ENCODE data around the gene SRPK2.
"Not testable (repeated sequence)": the region's sequence is repeated elsewhere in the genome, so short reads cannot be mapped to it uniquely, and the experiment has no call there.

The SRPK2 gene

DNA sequence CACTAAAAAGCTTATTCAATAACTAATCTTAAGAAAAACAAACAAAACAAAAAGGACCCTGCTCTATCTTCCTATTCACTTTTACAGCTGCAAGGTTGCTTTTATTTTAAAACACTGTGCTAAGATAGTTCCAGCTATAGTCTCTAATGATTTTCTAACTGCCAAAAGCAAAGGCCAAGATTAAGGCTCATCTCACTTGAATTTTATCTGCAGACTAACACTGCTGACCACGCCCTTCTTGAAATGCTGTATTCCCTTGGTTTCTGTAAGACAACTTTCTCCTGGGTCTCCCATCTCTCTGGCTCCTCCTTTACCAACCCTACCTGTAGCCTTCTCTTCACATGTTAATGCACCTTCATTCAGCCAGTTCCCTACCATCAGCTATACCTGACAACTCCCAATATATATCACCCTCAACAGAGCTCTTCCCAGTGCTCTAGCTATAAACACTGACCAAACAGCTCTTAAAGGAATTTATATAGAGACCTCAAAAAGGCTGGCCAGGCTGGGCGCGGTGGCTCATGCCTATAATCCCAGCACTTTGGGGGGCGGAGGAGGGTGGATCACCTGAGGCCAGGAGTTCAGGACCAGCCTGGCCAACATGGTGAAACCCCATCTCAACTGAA, 11.7 kb downstream of the SRPK2 start:
- no peak for DNase-seq

DNA sequence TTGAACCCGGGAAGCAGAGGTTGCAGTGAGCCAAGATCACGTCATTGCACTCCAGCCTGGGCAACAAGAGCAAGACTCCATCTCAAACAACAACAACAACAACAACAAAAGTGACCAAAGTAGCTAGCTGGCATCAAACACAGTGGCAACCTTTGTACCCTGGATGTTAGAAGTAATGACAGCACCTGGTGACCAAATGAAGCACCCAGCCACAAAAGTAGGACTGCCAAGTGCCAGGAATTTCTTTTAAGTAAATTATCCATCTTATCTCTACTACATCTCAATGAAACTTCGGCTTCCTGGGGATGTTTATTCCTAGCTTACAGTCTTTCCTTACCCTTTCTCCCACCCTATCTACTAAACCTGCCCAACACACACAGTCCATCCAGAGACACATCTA, 18.8 kb downstream of the SRPK2 start:
- no peak for DNase-seq

DNA sequence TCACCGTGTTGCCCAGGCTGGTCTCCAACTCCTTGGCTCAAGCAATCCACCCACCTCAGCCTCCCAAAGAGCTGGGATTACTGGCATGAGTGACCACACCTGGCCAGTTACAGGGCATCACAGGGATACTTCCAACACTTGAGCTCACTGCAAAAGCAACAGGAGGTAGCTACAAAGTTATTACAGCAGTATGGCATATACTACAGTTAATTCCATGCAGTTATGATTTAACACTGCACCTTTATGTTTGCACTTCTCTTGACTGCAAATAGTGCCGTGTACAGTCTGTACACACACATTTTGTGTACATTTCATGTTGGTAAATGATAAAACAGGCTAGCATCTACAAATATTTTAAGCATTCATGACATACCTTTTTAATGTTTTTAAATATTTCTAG, 21.3 kb downstream of the SRPK2 start:
- DNase-seq: no peak

DNA sequence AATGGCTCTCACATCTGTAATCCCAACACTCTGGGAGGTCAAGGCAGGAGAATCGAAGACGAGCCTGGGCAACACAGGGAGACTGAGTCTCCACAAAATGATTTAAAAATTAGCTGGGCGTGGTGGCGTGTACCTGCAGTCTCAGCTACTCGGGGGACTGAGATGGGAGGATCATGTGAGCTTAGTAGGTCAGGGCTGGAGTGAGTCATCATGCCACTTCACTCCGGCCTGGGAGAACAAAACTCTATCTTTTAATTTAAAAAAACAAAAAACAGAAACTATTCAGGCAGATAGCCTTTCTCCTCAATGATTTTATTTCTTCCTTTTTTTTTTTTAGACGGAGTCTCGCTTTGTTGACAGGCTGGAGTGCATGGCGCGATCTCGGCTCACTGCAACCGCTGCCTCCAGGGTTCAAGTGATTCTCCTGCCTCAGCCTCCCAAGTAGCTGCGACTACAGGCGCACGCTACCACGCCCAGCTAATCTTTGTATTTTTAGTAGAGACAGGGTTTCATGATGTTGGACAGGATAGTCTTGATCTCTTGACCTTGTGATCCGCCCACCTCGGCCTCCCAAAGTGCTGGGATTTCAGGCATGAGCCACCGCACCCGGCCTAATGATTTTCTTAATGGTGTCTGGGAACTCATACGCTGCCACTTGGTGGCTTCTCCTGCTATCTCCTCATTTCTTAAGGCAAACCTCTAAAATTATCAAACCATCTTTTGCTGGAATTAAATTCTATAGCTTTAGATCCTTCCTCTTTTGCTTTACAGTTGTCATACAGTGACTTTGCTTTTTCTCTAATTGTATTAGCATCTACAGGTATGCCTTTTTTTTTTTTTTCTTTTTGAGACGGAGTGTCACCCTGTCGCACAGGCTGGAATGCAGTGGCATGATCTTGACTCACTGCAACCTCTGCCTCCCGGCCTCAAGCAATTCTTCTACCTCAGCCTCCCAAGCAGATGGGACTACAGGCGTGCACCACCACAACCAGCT, 22.9 kb downstream of the SRPK2 start:
- no peak for DNase-seq

DNA sequence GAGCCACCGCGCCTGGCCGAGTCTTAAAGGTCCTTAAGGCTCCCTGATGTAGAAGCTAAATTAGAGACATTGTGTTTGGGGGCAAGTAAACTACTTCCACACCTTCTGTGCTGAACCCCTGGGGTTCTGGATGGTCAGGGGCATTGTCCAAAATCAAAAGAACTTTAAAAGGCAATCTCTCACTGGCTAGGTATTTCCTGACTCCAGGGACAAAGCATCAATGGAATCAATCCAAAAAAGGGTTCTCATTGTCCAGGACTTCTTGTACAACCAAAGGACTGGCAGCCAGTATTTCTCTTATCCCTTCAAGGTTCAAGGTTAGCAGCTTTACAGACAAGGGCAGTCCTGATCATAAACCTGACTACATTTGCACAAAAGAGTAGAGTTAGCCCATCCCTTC, 24.0 kb downstream of the SRPK2 start:
- no peak for DNase-seq

DNA sequence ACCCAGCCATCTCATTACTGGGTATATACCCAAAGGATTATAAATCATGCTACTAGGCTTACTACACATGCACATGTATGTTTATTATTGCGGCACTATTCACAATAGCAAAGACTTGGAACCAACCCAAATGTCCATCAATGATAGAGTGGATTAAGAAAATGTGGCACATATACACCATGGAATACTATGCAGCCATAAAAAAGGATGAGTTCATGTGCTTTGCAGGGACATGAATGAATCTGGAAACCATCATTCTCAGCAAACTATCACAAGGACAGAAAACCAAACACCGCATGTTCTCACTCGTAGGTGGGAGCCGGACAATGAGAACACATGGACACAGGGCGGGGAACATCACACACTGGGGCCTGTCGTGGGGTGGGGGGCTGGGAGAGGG, 25.1 kb downstream of the SRPK2 start:
- DNase-seq: not testable (repeated sequence)

DNA sequence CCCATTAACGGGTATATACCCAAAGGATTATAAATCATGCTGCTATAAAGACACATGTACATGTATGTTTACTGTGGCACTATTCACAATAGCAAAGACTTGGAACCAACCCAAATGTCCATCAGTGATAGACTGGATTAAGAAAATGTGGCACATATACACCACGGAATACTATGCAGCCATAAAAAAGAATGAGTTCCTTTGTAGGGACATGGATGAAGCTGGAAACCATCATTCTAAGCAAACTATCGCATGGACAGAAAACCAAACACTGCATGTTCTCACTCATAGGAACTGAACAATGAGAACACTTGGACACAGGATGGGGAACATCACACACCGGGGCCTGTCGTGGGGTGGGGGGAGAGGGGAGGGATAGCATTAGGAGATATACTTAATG, 26.0 kb downstream of the SRPK2 start:
- not testable (repeated sequence) for DNase-seq

DNA sequence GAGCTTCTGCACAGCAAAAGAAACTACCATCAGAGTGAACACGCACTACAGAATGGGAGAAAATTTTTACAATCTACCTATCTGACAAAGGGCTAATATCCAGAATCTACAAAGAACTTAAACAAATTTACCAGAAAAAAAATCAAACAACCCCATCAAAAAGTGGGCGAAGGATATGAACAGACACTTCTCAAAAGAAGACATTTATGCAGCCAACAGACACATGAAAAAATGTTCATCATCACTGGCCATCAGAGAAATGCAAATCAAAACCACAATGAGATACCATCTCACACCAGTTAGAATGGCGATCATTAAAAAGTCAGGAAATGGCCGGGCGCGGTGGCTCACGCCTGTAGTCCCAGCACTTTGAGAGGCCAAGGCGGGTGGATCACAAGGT, 26.7 kb downstream of the SRPK2 start:
- not testable (repeated sequence) for DNase-seq

DNA sequence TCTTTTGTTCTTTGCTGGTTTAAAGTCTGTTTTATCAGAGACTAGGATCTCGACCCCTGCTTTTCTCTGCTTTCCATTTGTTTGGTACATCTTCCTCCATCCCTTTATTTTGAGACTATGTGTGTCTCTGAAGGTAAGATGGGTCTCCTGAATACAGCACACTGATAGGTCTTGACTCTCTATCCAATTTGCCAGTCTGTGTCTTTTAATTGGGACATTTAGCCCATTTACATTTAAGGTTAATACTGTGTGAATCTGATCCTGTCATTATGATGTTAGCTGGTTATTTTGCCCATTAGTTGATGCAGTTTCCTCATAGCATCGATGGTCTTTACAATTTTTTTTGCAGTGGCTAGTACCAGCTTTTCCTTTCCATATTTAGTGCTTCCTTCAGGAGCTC, 28.6 kb downstream of the SRPK2 start:
- DNase-seq: not testable (repeated sequence)

DNA sequence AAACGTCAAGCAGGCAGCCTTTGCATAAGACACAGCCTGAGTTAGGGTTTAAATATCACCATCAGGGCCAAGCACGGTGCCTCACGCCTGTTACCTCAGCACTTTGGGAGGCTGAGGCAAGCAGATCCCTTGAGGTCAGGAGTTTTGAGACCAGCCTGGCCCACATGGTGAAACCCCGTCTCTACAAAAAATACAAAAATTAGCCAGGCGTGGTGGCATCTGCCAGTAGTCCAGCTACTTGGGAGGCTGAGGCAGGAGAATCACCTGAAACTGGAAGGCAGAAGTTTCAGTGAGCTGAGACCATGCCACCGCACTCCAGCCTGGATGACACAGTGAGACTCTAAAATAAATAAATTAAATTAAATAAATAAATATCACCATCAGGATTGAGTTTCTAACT, 33.0 kb downstream of the SRPK2 start:
- no peak for DNase-seq

DNA sequence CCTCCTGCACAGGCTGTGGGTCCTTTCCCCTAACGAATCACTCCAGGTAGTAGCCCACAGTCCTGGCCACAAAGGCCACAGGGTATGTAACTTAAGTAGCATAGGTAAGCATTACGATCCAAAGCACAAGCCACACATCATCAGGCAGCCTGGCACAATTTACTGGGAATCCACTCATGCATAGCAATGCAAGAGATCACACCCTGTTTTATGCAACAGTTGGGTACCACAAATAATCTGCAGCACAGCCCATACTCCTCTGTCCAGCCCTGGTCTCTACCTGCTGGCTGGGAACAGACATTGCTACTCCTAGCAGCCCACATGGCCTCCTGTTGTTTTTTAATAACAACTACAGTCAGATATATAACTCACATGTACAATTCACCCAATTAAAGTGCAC, 34.3 kb downstream of the SRPK2 start:
- no peak for DNase-seq

DNA sequence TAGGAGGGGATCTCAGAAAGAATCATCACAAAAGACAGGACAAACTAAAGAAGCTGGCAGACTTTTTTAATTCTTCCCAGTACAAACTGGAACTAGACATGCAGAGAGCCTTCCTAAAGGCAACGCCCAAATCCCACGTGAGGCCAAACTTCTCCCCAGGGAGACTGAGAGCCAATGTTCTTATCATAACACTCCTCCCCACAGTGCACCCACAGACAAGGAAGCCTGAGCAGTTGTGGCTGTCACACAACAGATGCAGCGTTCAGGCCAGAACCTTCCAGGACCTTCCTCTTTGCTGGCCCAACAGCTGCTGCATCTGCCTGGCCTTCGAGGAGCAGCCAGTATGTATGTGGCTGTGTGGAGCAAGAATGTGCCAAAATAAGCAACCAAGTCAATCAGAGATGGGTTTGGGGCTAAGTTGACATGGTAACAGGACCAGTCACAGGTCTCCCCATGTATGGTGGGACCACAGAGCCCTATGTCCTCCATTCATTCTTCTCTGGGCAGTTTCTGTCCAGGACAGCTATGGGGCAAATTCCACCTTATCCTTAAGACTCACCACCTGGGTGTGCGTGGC, 34.9 kb downstream of the SRPK2 start:
- DNase-seq: no peak

DNA sequence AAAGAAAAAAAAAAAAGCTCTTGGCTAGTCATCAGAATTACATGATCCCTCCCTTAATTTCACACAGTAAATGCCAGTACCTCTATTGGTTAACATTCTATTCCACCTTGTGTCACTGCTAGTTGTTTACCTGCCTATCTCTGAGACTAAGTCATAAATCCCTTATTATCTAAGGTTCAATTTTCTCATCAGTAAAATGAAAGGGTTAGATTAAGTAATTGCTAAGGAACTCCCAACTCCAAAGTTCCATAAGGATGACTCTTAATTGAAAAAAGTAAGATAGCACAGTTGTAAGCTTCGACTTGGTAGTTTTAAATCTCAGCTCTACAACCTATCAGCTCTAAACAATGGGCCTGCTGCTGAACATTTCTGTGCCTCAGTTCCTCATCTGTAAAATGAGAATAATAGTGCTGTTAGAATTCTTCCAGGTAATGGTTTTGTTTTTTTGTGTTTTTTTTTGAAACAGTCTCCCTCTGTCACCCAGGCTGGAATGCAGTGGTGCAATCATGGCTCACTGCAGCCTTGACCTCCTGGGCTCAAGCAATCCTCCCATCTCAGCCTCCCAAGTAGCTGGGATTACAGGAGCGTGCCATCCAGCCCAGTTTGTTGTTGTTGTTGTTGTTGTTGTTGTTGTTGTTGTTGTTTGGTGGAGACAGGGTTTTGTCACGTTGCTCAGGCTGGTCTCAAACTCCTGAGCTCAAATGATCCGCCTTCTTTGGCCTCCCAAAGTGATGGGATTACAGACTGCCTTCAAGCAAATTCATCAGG, 35.6 kb downstream of the SRPK2 start:
- no peak for DNase-seq

DNA sequence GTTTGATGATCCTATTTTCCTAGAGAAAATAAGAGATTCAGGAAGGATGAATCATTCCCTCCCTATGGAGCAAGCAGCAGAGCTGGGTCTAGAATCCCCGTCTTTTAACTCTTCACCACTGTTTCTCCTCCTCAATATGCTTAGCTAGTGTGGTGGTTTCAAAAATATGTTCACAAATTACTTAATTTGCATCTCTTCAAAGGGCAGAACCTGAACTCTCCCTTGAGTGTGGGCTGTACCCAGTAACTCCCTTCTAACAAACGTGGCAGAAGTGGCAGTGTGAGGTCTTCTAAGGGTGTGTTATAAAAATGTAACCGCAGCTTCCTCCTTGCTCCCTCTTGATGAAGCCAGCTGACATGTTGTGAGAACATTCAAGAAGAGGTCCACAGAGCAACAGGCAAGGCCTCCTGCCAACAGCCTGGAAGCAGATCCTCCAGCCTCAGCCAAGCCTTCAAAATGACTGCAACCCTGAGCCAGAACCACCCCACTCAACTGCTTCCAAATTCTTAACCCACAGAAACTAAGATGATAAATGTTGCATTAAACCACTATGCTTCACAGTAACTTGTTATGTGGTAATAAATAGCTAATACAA, 36.6 kb downstream of the SRPK2 start:
- no peak for DNase-seq

DNA sequence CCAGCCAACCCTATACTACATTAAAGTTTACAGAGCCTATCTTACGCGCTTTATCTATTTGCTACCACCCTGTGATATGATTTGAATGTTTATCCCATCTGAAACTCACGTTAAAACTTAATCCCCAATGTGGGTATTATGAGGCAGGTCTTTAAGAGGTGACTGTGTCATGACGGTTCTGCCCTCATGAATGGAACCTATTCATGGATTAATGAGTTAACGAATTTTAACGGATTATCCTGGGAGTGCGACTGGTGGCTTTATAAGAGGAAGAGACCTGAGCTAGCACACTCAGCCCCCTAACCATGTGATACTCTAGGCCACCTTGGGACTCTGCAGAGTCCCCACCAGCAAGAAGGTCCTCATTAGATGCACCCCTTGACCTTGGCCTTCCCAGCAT, 37.8 kb downstream of the SRPK2 start:
- no peak for DNase-seq

DNA sequence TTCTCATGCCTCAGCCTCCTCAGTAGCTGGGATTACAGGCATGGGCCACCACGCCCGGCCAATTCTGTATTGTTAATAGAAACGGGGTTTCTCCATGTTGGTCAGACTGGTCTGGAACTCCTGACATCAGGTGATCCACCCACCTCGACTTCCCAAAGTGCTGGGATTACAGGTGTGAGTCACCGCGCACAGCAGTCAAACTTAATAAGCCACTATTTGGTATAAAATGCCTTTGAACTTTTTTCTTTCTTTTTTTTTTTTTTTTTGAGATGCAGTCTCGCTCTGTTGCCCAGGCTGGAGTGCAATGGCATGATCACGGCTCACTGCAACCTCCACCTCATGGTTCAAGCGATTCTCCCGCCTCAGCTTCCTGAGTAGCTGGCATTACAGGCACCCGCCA, 40.5 kb downstream of the SRPK2 start:
- DNase-seq: not testable (repeated sequence)

DNA sequence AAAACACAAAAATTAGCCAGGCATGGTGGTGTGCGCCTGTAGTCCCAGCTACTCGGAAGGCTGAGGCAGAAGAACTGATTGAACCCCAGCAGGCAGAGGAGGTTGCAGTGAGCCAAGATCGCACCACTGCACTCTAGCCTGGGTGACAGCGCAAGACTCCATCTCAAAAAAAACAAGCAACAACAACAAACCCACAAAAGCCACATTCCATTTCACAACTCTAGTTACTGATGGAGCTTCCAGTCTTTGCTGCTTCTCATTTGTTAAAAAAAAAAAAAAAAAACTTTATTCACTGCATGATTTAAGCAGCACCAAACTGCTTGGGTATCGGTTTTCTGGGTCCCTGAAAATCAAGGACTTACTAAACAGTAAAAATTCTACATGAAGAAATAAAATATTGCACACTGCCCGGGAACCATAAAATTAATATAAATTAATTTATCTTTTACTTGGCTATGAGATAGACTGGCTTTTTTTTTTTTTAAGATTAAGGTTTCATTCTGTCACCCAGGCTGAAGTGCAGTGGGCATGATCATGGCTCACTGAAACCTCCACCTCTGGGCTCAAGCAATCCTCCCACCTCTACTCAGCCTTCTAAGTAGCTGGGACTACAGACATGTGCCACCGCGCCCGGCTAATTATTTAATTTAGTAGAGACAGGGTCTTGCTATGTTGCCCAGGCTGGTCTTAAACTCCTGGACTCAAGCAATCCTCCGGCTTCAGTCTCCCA, 42.0 kb downstream of the SRPK2 start:
- no peak for DNase-seq

DNA sequence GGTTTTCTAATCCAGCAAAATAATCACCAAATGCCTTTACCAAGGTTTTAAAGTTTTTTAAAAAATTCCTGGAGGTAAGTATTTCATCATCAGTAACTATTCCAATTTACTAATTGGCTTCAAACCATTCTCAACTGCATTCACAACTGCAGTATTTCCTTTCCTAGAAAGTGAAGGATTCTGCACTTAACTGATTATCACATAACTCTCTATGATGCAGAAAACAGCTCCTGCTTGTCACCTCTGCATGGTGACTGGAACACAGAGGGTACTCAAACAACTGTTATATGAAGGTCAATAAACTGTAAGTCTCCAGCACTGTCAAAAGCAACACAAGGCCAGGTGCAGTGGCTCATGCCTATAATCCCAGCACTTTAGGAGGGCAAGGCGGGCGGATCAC, 42.6 kb downstream of the SRPK2 start:
- DNase-seq: no peak

DNA sequence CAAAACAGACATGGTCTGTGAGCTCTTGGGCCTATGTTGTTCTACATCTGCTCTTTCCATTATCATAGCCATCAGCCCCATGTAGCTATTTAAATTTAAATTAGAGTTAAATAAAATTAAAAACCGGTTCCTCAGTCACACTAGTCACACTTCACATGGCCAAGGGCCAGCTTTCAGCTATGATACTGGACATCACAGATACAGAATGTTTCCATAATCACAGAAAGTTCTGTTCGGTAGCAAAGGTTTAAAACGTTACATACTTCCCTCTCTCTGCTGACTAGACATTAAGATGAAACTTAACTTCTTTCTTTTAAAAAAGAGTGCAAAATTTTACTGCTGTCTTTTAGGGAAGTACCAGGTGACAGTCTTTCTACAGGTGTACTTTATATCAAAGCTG, 43.0 kb downstream of the SRPK2 start:
- no peak for DNase-seq

DNA sequence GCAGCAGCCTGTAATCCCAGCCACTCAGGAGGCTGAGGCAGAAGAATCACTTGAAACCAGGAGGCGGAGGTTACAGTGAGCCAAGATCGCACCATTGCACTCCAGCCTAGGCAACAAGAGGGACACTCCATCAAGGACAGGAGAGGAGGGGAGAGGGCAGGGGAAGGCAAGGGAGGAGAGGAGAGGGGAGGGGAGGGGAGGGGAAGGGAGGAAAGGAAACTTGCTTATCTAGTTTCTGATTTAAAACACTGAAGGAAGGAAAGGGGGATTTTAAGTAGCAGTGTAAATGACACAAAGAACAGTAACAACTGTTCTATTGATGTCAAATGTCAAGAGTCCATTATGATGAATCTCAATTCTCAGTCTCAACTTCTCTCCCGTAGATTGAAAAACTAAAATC, 43.7 kb downstream of the SRPK2 start:
- DNase-seq: no peak

DNA sequence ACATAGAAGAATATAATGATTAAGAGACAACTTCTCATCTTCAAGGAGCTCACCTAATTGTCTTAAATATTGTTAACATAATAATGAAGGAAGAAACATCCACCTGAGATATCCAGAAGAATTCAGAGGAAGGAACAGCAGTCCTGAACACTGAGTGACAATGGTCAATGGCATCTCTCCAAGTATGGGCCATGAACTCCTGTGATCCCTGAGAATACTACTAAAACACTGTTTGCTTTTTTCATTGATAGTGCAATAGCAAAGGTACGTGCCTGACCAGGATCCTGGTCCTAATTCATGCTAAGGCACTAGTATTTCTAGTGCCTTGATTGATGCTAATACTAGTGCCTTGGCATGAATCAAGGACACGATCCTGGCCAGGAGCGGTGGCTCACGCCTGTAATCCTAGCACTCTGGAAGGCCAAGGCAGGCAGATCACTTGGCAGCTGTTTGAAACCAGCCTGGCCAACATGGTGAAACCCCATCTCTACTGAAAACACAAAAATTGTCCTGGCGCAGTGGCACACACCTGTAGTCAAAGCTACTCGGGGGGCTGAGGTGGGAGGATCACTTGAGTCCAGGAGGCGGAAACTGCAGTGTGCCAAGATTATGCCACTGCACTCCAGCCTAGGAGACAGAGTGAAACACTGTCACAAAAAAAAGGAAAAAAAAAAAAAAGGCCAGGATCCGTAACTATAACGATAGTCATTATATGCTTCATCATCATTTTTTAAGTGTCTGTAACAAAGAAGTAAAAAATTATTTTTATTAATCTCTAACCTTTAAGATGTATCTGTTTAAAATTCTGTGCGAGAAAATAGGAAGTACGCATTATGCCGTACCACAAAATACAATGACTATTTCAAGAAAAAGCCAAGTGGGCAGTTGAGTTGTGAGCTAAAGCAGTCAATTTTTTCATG, 49.1 kb downstream of the SRPK2 start:
- no peak for DNase-seq
